ENCODE data around the gene PINLYP. TPM values are rescaled to one million over a fixed set of nuclear protein-coding genes. Genes with fewer than 3 reads are reported as not detected.

The PINLYP gene
- total RNA-seq, 1 experiment from 2014 or later, result 11.9 TPM

DNA sequence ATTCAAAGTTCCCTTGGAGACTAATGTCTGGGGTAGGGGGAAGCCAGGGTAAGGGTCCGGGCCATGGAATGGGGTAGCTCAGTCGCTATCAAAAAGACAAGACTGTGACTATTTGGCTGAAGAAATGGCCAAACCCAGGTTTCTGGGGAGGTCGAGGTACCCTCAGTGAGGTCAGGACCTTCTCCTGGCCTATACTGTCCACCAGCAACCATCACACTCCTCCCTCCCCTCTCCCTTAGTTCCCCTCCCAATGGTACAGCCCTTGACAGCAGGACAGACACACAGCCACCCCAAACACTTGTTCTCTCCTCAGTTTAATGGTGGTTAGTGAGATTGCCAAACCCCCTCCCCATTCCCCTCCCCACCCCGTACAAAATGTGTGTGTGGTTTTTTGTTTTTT, 46.5 kb downstream of the PINLYP start:
- Histone ChIP-seq H4K5ac (ENCODE audit: insufficient read length, low read depth, low read length) (no peak overlapping the region), H3K4me1 (ENCODE audit: insufficient read depth, low read length) (no peaks in the 10 kb centered on the region; the same call in none of the 2 replicates), H3K56ac (ENCODE audit: insufficient read length, low read depth, low read length) (no peak overlapping the region), H3K23ac (ENCODE audit: insufficient read length, low read depth, low read length) (no peak overlapping the region), H2BK20ac (ENCODE audit: low read depth, low read length, poor library complexity, severe bottlenecking) (no peak overlapping the region), H4K20me1 (ENCODE audit: control insufficient read depth, insufficient read depth, insufficient read length) (no peaks in the 10 kb centered on the region), H3K4ac (ENCODE audit: low read depth, low read length) (no peak overlapping the region), H3K18ac (ENCODE audit: insufficient read length, low read depth, low read length) (no peak overlapping the region), H2AK5ac (ENCODE audit: insufficient read length, low read length) (no peak overlapping the region), H3K79me1 (ENCODE audit: insufficient read depth, low read depth, low read length, poor library complexity, severe bottlenecking) (no peaks in the 10 kb centered on the region), H3K27ac (ENCODE audit: insufficient read length, low read depth, low read length) (no peak overlapping the region), H2BK5ac (ENCODE audit: insufficient read length, low read length) (no peak overlapping the region), H3K23me2 (ENCODE audit: insufficient read length, low read depth, low read length, poor library complexity, severe bottlenecking) (peaks cover 14% of the 10 kb centered on the region), H3T11ph (ENCODE audit: low read length) (no peak overlapping the region), H2BK15ac (ENCODE audit: low read depth, low read length) (no peak overlapping the region), H4K91ac (ENCODE audit: insufficient read length, low read depth, low read length) (no peak overlapping the region), H2BK12ac (ENCODE audit: insufficient read length, low read depth, low read length) (no peak overlapping the region), H2BK120ac (ENCODE audit: low read depth, low read length, poor library complexity, severe bottlenecking) (no peak overlapping the region), H4K8ac (replicated peaks; ENCODE audit: insufficient read length, low read depth, low read length) (no peak overlapping the region), H3K4me2 (ENCODE audit: insufficient read depth, insufficient read length, low read length) (no peak overlapping the region), H3K9me3 (ENCODE audit: control insufficient read depth, low read depth, low read length) (no peaks in the 10 kb centered on the region), H3K14ac (ENCODE audit: insufficient read depth, low read length) (no peak overlapping the region), H3K79me2 (ENCODE audit: insufficient read depth, low read length) (no peaks in the 10 kb centered on the region), H3K9ac (ENCODE audit: extremely low read depth, insufficient read length, low read length) (no peak overlapping the region), H2AFZ (ENCODE audit: low read length) (no peak overlapping the region), H3K27me3 (ENCODE audit: insufficient read depth, low read length) (no peaks in the 10 kb centered on the region)
- Mint-ChIP-seq H3K36me3 (ENCODE audit: insufficient read depth in 1 of 3, low read depth in 3 of 3) (peaks cover 11 to 26% (median 13%) of the 10 kb centered on the region in 3 experiments; a peak in 6 of 7 replicates), H3K9me3 (no peaks in the 10 kb centered on the region; a peak in 1 of 5 replicates), H3K4me3 (no peak overlapping the region), H3K4me1 (peaks cover 25 to 40% of the 10 kb centered on the region in 2 experiments), H3K27ac (no peak overlapping the region), H3K27me3 (ENCODE audit: low read depth) (peaks cover 6% of the 10 kb centered on the region)
- DNase-seq, result no peak
- TF ChIP-seq, protein P1, sequence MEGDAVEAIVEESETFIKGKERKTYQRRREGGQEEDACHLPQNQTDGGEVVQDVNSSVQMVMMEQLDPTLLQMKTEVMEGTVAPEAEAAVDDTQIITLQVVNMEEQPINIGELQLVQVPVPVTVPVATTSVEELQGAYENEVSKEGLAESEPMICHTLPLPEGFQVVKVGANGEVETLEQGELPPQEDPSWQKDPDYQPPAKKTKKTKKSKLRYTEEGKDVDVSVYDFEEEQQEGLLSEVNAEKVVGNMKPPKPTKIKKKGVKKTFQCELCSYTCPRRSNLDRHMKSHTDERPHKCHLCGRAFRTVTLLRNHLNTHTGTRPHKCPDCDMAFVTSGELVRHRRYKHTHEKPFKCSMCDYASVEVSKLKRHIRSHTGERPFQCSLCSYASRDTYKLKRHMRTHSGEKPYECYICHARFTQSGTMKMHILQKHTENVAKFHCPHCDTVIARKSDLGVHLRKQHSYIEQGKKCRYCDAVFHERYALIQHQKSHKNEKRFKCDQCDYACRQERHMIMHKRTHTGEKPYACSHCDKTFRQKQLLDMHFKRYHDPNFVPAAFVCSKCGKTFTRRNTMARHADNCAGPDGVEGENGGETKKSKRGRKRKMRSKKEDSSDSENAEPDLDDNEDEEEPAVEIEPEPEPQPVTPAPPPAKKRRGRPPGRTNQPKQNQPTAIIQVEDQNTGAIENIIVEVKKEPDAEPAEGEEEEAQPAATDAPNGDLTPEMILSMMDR (conservative IDR thresholded peaks at IDR 0.05), result no peak
- WGBS (ENCODE audit: extremely low coverage, insufficient read length, low lambda C conversion rate), result no CpG with 5 or more reads among the region's 4 CpGs

Data from H9 (cell line).